NCI-H1436 (cell line): ENCODE measurements around the gene ASB18.

Source experiments
- DNase-seq: peaks from one replicate; lab custom pipeline; 2025; lab: John Stamatoyannopoulos, UW

Gene ASB18

GRCh38 chr2:236241181-236242056 lies 22.8 kb downstream of the ASB18 start:
- DNase-seq: no peak

GRCh38 chr2:236240228-236240990 lies 23.8 kb downstream of the ASB18 start:
- DNase-seq: no peak

- no peak for DNase-seq
Observed at GRCh38 chr2:236239276-236240065, 24.7 kb downstream of the ASB18 start.

- no peak for DNase-seq
Observed at GRCh38 chr2:236238751-236239150, 25.5 kb downstream of the ASB18 start.

- no peak for DNase-seq
Observed at GRCh38 chr2:236237468-236238190, 26.6 kb downstream of the ASB18 start.

GRCh38 chr2:236236559-236237452 lies 27.4 kb downstream of the ASB18 start:
- no peak for DNase-seq

- DNase-seq: no peak
Observed at GRCh38 chr2:236229186-236229585, 35.0 kb downstream of the ASB18 start.

GRCh38 chr2:236223675-236224074 lies 40.5 kb downstream of the ASB18 start:
- DNase-seq: no peak

GRCh38 chr2:236221798-236222197 lies 42.4 kb downstream of the ASB18 start:
- no peak for DNase-seq

- no peak for DNase-seq
Observed at GRCh38 chr2:236219411-236219810, 44.8 kb downstream of the ASB18 start.

GRCh38 chr2:236217926-236218325 lies 46.3 kb downstream of the ASB18 start:
- no peak for DNase-seq

- DNase-seq: no peak
Observed at GRCh38 chr2:236216711-236217110, 47.5 kb downstream of the ASB18 start.

- no peak for DNase-seq
Observed at GRCh38 chr2:236215761-236216333, 48.4 kb downstream of the ASB18 start.

GRCh38 chr2:236215196-236215595 lies 49.0 kb downstream of the ASB18 start:
- no peak for DNase-seq

GRCh38 chr2:236214376-236214995 lies 49.7 kb downstream of the ASB18 start:
- no peak for DNase-seq

- DNase-seq: no peak
Observed at GRCh38 chr2:236211296-236211695, 52.9 kb downstream of the ASB18 start.

GRCh38 chr2:236210536-236210935 lies 53.7 kb downstream of the ASB18 start:
- DNase-seq: no peak

GRCh38 chr2:236209996-236210395 lies 54.2 kb downstream of the ASB18 start:
- no peak for DNase-seq

GRCh38 chr2:236209535-236209934 lies 54.7 kb downstream of the ASB18 start:
- DNase-seq: no peak
